Measurements from ENCODE around the gene KDM4D.

DNA sequence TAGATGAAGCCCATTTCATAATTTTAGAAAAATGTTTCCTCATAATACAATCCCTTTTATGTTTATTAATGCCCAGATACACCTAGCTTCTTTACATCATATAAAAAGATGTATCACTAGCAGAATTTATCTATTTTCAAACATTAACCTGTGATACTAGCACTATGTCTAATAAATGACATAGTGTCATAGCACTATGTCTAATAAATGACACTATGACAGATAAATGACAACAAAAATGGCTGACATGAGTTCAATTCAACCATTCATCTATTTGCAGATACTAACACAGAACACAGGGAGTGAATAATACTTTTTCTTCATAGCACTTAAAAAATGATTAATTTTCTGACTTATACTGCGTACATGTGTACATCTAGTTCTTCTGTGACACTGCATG, 32.1 kb downstream of the KDM4D start:
- TF ChIP-seq POLR2A (IDR thresholded peaks at IDR 0.05): no peak
- TF ChIP-seq, protein P1, sequence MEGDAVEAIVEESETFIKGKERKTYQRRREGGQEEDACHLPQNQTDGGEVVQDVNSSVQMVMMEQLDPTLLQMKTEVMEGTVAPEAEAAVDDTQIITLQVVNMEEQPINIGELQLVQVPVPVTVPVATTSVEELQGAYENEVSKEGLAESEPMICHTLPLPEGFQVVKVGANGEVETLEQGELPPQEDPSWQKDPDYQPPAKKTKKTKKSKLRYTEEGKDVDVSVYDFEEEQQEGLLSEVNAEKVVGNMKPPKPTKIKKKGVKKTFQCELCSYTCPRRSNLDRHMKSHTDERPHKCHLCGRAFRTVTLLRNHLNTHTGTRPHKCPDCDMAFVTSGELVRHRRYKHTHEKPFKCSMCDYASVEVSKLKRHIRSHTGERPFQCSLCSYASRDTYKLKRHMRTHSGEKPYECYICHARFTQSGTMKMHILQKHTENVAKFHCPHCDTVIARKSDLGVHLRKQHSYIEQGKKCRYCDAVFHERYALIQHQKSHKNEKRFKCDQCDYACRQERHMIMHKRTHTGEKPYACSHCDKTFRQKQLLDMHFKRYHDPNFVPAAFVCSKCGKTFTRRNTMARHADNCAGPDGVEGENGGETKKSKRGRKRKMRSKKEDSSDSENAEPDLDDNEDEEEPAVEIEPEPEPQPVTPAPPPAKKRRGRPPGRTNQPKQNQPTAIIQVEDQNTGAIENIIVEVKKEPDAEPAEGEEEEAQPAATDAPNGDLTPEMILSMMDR (IDR thresholded peaks at IDR 0.05): no peak

Measured in thyroid gland (tissue), 4 donors.